Stimulated activated CD8-positive, alpha-beta memory T cell treated with anti-CD3 and anti-CD28 coated beads, Interleukin-7, amount 100 ng/mL, for 4 hours (primary cell): ENCODE results near the gene PSME3IP1.
"Not testable (repeated sequence)": the region's sequence is repeated elsewhere in the genome, so short reads cannot be mapped to it uniquely, and the experiment has no call there.

ENCODE experiments used
- DNase-seq, 2 donors: peaks; one replicate each; pipeline ENCODE4 v3.0.0-alpha.2; 2020; ENCODE audit warnings: low read depth in 2 of 2

PSME3IP1 gene

DNA sequence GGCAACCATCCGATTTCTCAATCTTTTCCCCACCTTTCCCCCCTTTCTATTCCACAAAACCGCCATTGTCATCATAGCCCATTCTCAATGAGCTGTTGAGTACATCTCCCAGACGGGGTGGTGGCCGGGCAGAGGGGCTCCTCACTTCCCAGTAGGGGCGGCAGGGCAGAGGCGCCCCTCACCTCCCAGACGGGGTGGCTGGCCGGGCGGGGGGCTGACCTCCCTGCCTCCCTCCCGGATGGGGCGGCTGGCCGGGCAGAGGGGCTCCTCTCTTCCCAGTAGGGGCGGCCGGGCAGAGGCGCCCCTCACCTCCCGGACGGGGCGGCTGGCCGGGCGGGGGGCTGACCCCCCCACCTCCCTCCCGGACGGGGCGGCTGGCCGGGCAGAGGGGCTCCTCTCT, 14.5 kb upstream of the PSME3IP1 start:
- not testable (repeated sequence) for DNase-seq

DNA sequence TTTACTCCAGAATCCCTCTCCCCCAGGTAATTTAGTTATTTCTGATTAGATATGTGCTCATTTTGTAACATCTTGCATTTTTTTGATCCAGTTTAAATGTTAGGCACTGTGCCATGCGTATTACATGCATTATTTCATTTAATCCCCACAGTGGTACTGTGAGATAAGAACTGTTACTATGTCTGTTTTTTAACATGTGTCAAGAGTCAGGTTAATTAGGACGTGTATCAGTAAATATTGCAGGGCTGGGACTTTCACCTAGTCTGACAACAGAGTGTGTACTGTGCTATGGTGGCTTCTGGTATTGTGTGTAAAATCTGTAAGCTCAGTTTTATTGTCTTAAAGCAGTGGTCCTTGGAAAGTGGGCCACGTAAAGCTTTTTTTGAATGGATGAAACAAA, 10.9 kb upstream of the PSME3IP1 start:
- no peak for DNase-seq

DNA sequence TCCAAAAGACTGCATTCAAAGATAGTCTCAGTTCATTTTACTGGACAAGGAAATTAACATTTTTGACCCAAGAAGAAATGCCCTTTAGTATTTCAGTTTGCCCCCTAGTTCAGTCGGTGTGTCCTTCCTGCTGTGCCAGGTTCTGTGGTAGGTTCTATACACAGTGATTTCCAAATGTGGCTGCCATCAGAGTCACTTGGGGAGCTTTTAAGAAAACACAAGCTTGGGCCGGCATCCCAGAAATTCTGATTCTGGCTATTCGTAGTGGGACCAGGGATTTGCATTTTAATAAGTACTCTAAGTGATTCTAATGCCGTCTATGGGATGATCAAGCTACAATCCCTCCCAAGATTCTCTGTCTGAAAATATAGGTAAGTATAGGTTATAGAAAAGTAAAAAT, 10.4 kb upstream of the PSME3IP1 start:
- no peak for DNase-seq

DNA sequence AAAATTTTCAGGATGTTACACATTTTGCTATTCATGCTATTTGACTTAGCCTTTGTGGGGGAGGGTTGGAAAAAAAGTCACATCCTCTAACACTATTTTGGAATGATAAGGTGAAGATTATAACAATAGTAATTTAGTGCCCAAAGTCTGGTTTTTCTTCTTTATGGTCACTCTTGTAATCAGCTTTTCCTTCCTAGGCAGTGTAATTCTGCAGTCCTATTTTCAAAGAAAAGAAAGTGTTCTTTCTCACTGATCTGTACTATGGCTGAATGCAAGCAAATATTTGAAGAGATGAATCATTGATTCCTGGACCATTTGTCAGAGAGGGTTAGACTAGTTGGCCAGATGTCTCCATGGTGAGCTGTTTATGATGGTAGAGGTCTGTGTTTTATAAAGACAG, 8.7 kb upstream of the PSME3IP1 start:
- DNase-seq: no peak

DNA sequence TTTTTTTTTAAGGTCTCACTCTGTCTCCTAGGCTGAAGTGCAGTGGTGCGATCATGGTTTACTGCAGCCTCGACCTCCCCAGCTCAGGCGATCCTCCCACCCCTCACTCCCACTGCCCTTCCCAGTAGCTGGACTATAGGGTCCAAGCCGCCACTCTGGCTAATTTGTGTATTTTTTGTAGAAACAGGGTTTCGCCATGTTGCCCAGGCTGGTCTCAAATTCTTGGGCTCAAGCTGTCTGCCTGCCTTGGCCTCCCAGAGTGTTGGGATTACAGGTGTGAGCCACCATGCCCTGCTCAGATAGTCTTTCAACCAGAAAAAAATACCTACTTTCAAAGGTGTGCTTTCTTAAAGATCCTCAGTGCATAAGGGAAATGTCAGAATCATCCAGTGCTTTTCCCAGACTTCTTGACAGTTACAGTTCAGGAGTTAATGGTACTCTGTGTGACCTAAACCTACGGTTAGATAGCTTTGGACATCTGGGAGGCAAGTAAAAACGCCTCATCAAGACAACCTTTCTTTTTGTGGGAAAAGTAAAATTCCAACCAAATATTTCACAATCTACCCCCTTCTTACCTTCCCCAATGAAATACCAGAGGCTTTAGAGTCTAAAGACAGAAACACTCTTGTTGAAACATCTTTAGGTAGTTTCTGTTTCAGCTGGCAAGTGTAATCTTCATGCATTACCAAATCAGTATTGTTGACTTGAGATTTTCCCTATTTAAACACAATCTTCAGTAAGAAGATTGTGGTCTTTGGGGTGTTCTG, 7.1 kb upstream of the PSME3IP1 start:
- no peak for DNase-seq

DNA sequence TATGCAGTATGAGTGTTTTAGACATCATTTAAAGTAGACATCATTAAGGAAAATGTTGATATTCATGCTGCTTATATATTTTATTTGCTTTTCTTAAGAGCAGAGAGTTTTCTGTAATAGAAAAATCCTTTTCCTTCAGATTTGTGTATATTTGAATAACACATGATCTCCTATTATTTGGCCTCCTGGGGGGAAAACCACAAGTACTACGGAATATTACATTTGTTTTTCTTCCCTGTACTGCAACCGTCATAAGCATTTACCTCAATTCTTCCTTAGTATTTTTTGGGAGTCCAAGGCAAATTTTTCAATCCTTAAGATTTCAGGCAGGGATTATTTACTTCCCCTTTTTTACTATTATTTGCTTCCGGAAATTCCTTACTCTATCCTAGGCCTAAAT, 6.3 kb upstream of the PSME3IP1 start:
- DNase-seq: no peak

DNA sequence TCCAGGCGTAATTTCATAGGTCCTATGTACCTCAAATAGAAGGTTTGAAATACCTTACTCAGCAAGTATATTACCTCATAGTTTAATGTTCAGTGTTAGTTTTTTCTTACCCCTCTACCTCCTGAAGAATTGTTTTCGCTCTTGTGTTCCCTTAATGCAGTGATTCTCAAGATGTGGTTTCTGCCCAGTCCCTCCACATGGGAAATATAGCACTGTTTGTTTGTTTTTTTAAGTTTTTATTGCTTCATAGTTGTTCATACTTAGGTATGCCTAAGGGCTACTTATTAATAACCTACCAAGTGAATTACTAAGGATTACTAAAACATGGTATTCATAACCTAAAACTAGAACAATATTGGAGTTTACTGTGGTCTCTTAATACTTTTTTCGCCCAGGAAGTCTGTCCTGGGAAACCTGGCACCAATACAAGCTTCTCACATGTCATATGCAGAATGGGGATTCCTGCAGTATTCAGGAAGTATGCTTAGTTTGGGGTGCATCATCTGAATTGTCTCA, 5.3 kb upstream of the PSME3IP1 start:
- no peak for DNase-seq

DNA sequence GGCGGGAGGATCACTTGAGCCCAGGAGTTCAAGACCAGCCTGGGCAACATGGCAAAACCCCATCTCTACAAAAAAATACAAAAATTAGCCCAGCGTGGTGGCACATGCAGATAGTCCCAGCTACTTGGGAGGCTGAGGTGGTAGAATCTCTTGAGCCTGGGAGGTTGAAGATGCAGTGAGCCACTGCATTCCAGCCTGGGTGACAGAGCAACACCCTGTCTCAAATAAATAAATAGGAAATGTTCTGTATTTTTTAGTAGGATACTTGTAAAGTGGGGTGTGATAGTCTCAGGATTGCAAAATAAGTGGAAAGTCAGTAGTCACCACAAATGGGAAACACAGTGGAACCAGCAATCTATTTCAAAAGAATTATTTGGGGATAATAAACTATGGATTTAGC, 4.3 kb upstream of the PSME3IP1 start:
- no peak for DNase-seq

DNA sequence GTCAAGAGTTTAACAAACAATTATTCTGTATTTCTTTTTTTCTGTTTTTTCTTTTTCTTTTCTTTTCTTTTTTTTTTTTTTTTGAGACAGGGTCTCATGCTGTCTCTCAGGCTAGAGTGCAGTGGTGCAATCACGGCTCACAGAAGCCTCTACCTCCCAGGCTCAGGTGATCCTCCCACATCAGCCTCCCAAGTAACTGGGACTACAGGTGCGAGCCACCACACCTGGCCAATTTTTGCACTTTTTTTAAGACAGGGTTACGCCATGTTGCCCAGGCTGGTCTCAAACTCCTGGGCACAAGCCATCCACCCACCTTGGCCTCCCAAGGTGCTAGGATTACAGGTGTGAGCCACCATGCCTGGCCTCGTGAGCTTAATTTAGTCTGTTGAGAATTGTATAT, 3.7 kb upstream of the PSME3IP1 start:
- not testable (repeated sequence) for DNase-seq

DNA sequence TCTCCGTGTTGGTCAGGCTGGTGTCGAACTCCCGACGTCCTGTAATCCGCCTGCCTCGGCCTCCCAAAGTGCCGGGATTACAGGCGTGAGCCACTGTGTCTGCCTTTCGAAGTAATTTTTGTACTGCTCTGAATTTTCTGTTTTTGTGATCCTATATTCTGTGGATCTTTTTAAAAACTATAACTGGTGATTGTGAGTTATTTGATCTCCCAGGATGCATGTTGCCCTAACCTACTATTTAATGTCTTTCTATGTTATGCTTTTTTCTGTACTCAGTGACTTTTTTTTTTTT, 2.8 kb upstream of the PSME3IP1 start:
- no peak for DNase-seq

DNA sequence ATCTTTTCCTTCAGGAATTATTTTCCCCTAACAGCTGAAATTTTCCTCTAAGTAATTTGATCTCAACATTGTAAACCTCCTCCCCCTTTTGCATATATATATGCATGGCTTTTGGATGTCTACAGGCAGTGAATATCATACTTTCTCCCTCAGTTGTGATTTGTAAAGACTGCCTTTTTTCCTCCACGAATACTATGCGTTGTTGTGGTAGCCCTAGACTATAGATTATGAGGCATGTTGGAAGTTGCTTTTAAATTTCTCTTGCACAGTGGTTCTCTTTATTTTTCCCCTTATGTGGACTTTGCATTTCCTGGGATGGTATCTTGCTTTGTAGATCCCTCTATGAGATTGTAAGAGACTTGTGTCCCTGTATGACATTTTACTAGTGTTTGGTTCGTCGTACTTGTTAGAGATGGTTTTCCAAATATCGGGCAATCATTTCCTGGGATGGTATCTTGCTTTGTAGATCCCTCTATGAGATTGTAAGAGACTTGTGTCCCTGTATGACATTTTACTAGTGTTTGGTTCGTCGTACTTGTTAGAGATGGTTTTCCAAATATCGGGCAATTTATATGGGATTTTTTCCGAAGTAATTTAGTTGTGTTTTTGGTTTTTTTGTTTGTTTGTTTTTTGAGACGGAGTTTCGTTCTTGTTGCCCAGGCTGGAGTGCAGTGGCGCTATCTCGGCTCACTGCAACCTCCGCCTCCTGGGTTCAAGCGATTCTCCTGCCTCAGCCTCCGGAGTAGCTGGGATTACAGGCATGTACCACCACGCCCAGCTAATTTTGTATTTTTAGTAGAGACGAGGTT, 2.3 kb upstream of the PSME3IP1 start:
- not testable (repeated sequence) for DNase-seq

DNA sequence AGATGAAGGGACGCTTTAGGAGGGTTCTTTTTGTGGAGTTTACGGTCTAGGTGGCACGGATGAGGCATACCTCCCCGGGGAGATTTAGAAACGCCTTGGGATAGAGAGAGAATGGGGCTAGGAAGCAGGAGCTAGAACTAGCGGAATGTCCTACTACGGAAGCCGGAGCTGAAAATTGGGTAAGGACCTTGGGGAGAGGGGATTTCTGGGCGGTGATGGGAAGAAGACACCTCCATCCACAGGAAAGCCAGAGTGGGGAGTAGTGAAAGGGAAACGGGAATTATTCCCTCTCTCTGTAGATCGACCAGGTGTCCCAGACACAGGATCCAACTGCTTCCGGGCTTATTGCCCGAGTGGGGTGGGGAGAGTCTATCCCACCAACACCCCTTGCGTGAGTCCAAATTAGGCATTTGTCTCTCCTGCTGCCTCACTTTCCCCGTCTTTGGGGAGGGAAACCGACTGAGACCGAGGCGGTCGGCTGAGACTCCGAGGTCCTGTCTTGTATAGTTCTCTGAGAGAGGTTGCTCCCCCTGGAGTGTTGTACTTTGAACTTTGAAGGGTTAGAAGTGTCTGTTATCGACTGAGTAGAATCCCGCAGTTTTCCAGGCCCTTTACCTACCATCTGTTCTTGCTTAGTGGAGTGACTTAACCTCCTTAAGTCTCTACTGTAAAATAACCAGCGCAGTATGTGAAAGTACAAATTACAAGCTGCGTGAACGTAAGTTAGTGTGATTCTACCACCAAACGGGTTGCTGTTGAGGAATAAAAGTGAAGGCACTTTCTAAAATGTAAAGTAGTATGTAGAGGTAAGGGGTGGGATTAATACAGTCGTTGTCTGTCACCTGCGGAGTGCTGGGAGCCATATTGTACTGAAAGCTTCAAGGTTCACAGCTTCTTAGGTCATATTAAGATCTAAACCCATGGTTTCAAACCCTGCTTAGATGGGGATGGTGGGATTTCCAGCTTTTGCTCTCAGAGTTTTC, 1.3 kb upstream of the PSME3IP1 start:
- DNase-seq: no peak

DNA sequence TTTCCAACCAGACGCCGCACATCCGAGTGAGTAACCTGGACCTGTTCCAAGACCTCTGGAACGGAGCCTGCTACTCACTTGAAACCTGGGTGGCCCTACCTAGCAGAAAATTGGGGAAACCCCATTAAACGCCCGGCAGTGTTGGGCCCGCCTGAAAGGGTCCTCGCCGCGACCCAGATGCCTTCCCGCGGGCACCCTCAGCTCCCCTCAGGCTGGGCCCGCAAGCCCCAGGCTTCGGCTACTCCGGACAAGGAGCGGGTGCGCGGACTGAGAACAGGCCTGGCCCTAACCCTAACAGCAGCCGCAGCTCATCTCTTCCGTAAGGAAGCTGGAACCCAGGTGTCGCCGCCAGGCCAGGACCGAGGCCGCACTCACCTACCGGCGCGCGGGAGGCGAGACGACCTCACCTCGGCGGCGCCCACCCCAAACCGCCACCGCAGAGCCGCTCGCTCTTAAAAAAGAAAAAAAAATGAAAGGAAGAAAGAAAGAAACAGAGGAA, 344 bp downstream of the PSME3IP1 start:
- DNase-seq: no peak

DNA sequence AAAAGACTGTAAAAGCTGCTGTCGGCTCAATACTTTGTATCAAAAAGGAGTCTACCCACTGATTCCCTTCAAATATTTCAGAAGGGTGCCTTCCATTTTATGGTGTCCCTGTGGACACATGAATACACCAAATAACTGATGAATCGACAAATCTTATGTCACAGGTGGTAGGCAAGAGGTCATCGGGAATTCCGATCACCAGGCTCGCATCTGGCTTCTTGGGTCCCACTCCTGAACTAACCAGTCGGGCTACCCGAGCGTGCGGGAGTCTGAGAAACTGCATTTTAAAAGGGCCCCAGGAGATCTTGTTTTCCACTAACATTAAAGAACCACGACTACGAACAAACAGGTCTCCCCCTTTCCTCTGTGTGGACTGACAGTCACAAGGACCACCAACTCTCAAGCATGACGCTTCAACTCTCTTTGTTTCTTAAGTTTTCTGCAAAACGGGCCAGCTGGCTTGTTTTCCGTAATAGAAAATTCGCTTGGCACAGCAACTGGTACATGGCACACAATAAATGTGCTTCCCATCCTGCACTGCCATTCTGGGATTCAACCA, 873 bp downstream of the PSME3IP1 start:
- no peak for DNase-seq

DNA sequence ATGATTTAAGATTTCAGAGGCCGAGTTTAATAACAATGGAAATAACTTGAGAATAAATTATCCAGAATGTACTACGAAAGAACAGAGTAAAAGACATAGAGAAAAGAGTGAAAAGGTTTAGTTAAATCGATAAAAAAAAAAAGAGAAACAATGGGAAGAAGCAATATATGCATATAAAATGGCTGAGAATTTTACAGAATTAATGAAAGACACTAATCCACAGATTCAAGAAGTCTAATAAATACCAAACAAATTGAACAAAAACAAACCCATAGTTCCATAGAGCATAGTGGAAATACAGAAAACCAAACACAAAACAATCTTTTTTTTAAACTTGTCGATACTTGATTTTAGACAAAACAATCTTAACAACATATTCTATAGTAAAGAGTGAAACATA, 1.7 kb downstream of the PSME3IP1 start:
- DNase-seq: no peak

DNA sequence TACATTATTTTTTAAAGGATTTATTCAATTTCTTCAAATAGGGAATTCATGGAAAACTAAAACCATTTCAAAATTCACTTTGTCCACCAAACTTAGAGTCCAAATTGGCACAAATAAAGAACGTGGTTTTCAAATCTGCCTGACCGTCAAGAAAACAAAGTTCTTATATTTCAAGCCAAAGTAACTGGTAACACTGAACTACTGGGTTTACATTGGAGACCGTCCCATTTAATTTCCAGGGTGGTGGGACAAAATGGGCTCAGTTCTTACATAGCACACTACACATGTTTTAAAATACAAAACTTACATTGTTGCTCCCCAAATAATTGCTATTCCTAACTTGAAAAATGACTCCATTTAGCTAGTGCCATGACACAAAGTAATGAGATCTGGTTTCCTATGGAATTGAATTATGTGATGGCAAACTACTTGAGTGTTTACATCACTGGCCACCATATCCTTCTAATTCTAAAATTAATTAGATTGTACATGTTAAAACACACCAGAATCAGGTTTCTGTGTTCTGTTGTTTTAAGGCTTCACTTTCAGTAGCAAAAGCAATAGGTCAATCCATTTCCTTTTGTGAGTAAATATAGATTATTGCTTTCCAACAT, 6.5 kb downstream of the PSME3IP1 start:
- DNase-seq: no peak

DNA sequence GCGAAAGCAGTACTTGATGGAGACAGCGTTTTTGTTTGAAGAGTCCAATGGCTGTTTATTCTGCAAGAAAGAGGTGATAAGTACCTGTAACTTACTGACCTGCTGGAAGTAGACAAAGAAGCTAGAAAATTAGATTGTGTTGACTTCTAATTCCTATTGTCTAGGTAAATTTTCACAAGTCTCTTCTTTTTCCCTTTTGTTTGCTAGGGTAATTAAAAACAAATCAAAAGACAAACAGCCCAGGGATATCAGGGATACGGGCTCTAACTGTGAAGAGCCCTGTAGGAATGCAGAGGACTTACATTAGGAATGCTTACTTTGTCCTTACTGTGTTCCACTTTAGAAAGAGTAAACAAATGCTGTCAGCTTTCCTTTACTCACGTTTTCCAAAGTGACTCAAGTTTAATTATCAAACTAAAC, 7.0 kb downstream of the PSME3IP1 start:
- no peak for DNase-seq

DNA sequence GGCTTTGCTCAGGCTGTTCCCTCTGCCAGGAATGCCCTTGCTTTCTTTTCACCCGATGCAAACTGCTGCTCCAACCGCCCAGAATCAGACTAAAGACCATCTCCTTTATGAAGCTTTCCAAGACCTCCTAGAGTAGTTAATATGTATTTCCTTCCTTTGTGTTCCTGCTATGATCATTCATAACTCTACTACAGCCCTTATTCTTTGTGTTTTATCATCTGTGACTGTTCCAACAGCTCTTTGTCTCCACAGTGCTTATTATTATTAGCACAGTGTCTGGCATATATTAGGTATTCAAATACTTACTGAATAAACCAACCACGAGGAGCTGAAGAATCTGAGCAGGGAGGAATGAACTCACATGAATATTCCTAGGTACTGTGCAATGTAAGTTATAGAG, 7.6 kb downstream of the PSME3IP1 start:
- DNase-seq: no peak

DNA sequence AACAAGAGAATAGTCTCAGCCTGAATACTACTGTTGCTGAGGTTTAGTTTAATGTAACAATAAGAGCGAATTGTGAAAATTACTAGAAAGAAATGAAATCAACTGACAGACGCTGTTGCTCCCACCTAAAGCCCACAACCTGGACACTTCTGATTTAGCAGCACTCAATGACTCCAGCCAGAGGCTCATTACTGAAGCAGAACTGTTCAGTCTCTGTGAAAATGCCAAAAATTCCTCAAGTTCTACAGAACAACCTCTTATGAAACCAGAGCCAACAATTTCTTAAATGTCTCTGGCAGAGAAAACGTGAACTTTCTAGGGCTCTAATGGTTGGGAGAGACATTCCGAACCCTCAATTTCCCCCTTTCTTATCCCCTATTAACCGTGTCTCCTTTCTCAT, 9.9 kb downstream of the PSME3IP1 start:
- DNase-seq: no peak

DNA sequence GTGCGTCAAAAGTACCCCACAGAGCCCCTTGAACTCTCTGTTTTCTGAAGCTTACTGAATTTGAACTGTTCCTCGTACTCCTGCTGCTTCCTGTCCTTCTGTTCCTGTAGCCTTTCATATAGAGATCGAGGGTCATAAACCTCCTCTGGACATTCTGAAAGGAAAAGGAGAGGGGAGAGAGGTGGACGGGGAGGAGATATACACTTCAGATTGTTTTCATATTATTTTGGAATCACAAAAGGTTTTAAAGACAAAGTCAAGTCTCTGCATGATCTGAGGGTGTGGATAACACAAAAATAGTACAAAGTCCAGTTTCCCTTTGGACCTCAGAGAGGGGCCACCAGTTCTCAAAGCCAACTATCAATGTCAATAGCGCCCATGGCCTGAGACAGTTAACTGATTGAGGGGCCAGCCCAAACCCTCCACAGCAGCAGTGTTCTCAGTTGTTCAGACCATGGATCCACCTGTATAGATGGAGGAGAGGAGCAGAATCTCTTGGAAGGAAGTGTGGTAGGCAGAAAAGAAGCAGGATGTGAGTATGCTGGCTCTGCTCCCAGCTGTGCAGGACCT, 13.0 kb downstream of the PSME3IP1 start:
- DNase-seq: no peak

DNA sequence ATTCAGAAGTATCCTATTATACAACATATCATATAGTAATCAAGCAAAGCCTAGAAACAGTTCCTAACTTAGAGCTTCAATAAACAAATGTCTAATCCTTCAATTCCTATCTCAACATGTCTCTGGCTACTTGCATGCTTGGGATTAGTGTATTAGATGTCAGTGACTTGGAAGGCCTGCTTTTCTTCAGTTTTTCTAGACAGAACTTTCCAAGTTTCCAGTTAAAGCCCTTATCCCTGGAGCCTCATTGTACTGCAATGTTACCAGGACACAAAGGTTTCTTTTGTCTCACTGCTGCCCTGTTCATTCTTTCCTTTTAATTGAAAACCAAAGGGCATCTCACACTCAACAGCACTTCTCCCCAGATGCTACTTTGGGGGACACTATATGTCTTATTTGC, 16.5 kb downstream of the PSME3IP1 start:
- no peak for DNase-seq
